Activated CD4-positive, alpha-beta T cell treated with anti-CD3 and anti-CD28 coated beads, Interleukin-2, amount 50 U/mL, for 24 hours (primary cell): Measurements from ENCODE around the gene DCAF4.
"Not testable (repeated sequence)": the region's sequence is repeated elsewhere in the genome, so short reads cannot be mapped to it uniquely, and the experiment has no call there.

Experiments used
- DNase-seq, 2 donors: peaks; one replicate each; pipeline ENCODE4 v3.0.0-alpha.2; 2020; ENCODE audit warnings: low read depth in 1 of 2, low spot score in 1 of 2

DCAF4 gene

DNA sequence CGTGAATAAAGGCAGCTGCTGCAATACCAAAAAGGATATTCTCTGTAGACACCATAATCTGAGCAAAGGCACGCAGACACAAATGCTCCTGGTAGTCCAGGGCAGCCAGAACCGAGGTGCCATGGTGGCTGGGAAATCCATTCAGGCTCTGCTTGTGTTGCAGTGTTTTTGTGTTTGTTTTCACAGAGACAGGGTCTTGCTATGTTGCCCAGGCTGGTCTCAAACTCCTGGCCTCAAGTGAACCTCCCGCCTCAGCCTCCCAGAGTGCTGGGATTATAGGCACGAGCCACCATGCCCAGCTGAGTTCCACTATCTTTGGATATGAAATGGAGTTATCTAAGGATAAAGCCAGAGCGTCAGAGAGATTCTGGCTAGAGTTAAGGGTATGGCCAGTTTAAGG lies 39.8 kb downstream of the DCAF4 start:
- no peak for DNase-seq

DNA sequence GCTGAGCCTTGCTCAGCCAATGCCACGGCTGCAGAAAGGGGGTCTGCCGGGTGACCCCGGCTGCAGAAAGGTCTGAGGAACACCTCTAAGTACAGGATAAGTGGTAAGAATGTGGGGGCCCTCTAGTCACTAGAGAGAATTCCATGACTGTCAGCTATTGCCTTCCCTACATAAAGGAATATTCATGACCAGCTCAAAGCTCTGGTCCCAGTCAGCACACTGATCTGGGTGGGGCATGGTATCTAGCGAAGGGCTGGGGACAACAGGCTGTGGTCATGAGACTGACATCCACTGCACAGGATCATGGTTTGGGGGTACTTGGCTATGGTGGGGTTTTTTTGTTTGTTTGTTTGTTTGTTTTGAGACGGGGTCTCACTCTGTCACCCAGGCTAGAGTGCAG lies 42.1 kb downstream of the DCAF4 start:
- DNase-seq: no peak

DNA sequence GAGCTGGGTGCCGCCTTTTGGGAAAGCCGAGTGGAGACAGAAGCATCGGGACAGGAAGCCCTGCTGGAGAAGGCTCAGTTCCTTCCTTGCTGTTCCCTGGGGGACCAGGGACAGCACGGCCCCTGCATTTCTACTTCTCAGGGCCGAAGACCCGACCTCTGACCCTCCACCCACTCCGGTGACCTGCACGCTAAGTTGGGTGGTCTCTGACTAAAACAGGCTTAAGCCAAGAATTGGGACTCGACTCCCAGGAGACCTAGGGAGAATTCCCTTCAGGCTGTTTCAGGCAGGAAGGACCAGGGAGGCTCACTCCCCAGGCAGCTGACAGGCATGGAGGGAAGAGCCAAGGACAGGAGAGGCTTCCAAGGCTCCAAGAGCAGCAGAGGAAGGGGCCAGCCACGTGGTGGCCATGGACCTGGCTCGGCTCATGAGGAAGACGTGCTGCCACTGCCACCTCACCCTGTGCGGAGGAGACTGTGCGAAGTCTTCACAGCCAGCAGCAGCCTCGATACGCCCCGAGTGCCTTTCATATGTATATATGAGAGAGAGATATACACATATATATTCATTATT lies 43.9 kb downstream of the DCAF4 start:
- DNase-seq: no peak

DNA sequence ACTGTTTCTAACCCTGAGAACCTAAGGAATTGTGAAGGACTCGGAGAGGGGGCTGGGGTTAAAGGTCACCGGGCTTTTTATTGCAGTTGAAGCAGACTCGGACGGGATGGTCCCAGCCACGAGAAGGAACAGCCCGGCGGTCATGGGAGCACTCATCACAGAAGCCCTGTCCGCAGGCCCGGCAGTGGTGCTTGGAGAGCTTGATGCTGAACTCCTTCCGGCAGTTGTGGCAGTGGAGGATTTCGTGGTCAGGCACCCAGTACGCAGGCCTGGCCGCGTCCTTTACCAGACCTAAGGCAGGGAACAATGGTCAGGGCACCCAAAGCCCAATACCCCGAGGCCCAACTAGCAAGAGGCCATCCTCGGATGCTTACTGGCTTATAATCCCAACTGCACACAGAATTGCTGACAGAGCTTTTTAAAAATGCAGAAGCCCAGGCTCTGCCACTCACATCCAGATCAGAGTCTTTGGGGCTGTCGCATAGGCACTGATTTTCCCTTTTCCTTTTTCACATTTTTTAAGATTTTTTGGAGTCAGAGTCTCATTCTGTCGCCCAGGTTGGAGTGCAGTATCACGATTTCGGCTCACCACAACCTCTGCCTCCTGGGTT lies 44.7 kb downstream of the DCAF4 start:
- DNase-seq: no peak

DNA sequence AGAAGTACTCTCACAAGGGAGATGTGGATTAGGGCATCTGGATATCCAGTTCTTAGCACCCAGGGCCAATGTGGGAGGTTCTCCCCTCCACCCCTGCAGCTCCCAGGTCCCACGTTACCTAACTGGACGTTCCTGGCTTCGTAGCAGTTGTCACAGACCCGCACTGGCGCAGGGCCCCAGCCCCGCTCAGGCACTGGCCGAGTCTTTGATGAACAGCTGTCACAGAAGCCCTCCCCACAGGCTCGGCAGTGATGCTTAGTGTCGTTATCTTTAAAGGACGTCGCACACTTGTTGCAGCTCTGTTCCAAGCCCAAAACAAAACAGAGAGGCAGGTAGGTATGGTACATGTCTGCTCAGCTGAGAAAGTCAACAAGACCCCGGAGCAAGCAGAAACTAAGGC lies 48.4 kb downstream of the DCAF4 start:
- DNase-seq: no peak

DNA sequence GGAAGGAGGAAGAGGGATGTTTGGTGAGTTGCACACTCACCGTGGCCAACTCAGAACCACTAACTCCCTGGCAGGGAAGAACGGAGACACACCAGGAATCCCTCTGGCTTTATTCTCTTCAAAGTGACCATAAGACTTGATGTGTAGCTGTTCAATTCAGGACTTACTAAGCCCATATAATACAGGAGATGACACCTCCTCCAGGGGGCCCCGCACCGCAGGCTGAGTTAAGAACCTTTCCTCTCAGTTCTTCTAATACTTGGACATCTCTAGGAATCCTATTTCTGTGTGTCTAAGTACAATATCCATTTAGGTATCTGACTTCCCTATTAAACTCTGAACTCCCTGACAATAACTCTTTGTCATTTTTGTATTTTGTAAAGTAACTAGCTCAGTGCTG lies 49.5 kb downstream of the DCAF4 start:
- no peak for DNase-seq

DNA sequence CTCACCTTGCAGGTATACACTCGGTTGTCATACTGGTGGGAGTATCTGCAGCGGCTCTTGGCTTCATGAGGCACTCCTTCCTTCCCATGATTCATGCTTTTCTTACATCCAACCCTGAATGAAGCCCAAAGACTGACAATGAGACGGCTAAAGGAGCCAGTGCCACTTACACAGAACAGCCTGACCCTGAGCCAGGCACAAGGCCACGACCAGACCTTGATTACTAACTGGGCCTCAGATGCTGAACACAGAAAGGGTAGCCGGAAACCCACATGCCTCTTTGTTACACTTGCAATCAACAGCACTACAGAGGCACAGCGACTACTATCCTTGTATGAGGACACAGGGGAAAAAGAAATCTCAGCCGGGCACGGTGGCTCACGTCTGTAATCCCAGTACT lies 52.6 kb downstream of the DCAF4 start:
- DNase-seq: no peak

DNA sequence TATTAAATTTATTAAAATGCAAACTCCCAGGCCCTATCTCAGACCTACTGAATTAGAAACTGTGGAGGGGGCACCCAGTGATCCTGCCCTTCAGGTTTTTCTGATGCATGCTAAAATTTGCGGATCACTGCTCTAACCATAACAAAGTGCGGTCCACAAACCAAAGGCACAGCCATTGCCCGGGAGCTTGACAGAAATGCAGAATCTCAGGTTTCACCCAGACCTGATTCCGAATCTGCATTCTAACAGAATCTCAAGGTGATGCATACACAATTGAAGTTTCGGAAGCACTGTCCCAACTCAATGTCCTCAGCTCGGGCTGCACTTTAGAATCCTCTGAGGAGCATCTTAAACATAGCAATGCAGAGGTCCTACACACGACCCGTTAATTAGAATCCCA lies 54.6 kb downstream of the DCAF4 start:
- DNase-seq: no peak

DNA sequence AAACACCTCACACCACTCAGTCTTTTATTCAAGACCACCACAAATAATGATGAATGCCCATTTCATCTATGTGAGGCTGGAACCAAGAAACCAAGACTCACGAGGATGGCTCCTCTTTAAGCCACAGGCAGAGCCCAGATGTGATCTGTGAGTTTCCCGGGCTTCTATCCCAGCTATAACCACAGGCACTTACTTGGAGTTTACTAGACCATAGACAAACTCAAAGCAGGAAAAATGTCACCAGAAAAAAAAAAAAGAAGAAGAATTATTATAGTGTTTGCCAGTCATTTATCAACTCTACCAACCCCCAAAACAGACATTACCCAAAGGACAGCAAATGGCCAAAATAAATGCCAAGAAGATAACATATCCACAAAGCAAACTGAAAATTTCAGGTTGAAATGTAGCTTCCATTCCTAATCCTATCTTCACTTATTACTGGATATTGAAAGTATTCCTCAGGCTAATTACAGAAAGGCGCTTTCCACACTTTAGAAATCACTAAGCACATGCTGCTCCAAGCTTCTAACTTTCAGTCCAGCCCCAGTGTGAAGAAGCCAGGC lies 56.0 kb downstream of the DCAF4 start:
- no peak for DNase-seq

DNA sequence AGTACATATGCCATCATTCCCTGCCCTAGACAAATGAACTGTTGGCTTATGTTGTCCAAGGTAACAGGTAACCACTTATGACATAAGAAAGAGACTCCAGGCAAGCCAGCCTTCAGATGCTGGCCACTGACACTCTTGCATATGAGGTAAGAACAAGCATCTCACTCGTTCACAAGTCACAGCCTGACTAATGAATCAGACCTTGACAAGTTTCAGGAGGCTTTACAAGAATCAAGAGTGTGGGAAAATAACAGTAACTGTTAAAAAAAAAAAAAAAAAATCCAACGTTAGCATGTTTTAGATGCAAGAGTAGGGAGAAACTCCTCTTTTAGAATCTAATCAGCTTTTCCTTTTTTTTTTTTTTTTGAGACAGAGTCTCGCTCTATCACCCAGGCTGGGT lies 60.0 kb downstream of the DCAF4 start:
- no peak for DNase-seq

DNA sequence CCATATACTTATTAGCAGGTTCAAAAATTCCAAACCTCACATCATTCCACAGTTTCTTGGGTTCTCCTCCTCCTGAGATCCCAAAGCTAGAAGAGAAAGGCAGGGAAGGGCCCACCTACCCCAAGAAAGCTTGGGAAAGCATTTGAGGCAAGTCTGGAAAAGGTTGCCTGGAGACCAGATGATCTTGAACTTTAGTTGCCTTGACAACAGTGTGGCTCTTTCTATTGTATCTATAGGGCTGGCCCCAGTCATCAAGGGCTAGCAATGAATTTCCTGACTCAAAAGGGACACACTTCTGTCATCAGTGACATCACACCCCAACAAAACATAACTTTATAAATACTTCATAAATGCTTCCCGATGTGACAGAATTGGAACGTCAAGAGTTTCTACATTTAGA lies 60.6 kb downstream of the DCAF4 start:
- no peak for DNase-seq

DNA sequence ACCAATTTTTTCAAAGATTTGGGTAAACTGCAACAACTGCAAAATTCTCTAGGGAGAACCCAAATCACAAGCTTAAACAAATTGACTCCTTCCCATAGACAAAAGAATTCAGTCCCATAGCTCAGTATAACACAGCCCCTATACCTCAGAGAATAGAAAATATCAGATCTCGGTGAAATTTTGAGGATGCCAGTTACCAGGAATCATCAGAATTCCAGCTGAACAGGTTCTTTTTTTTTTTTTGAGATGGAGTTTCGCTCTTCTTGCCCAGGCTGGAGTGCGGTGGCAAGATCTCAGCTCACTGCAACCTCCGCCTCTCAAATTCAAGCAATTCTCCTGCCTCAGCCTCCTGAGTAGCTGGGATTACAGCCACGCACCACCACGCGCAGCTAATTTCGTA lies 63.9 kb downstream of the DCAF4 start:
- DNase-seq: no peak

DNA sequence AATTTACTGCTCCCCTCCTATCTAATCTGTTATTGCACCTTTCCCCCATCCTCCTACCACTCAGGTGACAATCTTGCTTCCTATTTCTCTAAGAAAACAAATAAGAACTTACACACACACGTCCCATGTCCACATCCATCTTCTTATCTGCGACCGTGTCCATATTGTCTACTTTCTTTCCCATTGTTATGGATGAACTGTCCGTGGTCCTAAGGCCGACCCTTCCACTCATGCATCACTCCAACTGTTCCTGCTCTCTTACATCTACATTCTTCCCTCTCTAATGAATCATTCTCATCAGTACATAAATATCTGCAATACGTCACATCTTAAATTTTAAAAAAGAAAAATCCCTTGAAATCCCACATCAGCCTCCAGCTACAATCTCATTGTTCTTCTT lies 70.7 kb downstream of the DCAF4 start:
- no peak for DNase-seq

DNA sequence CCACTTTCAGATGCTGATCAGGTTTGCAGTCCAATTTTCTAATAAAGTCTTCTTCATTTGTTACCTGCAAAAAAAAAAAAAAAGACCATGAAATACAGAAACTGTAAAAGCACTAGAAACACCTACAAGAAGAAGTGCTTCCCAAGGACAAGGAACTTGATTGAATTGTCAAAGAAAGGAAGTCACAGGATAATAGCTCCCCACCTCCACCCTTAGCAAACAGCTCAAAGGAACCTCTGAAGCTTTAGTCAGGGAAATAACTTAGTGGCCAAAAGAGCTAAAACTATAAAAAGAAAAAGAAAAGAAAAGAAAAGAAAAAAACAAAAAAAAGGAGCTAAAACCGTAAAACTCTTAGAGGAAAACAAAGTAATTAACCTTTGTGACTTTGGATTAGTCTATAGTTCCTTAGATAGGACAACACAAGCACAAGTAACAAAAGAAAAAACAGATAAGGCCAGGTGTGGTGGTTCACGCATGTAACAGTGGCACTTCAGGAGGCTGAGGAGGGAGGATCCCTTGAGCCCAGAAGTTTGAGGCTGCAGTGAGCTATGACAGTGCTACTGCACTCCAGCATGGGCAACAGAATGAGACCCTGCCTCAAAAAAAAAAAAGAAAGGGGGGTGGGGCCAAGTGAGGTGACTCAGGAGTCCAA lies 72.1 kb downstream of the DCAF4 start:
- no peak for DNase-seq

DNA sequence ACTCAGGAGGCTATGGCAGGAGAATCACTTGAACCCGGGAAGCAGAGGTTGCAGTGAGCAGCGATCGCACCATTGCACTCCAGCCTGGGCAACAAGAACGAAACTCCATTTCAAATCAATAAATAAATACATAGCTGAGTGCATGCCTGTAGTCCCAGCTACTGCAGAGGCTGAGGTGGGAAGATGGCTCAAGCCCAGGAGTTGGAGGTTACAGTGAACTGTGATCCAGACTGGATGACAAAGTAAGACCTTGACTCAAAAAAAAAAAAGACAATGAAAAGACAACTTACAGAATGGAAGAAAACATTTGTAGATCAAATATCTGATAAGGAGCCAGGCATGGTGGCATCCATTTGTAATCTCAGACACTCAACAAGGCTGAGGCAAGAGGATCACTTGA lies 73.1 kb downstream of the DCAF4 start:
- DNase-seq: no peak

DNA sequence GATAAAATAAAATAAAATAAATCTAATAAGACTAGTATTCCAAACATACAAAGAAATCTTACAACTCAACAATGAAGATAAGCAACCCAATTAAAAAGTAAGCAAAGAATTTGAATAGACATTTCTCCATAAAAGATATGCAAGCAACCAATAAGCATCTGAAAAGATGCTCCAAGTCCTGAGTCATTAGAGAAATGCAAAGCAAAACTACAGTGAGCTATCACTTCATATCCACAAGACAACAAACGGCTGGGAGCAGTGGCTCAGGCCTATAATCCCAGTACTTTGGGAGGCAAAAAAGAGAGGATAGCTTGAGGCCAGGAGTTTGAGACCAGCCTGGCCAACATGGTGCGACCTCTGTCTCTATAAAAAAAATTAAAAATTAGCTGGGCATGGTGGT lies 73.8 kb downstream of the DCAF4 start:
- no peak for DNase-seq

DNA sequence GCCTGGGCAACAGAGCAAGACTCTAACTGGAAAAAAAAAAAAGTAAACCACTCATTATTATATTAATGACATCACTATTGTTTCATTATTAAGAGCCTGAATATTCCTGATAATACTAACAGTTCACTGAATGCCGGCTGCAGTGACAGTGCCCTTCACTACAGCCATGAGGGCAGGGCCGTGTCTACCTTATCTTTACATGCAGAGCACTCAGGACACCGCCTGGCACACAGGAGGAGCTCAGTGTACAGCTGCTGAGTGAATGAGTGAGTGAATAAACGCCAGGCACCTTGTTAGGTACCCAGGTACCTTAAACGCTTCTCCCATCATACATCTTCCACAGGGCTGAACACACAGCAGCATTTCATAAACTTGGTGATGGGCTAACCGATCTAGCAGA lies 77.4 kb downstream of the DCAF4 start:
- DNase-seq: no peak

DNA sequence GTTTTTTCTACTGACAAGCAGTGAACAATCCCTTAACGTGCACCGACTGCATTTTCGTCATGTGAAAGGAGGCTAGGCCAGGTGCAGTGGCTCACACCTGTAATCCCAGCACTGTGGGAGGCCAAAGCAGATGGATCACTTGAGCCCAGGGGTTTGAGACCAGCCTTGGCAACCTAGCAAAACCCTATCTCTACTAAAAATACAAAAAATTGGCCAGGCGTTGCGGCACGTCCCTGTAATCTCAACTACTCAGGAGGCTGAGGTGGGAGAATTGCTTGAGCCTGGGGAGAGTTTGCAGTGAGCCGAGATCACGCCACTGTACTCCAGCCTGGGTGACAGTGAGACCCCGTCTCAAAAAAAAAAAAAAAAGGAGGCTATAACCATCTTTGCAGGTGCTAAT lies 78.4 kb downstream of the DCAF4 start:
- DNase-seq: not testable (repeated sequence)

DNA sequence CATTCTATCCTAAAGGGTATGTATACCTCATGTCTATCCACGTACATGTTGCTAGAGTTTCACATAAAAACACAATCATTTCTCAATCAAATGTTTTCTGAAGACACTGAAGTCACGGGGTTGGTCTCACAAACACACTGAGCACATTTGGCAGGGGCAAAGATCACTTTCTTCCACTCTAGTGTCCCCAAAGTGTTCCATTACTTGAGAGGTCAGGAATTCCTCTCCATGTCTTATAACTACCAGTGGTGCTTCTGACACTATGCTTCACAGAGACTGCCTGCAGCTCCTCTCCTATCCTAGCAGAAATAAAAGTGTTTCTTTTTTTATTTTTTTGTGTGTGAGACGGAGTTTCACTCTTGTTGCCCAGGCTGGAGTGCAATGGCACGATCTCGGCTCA lies 81.6 kb downstream of the DCAF4 start:
- DNase-seq: no peak

DNA sequence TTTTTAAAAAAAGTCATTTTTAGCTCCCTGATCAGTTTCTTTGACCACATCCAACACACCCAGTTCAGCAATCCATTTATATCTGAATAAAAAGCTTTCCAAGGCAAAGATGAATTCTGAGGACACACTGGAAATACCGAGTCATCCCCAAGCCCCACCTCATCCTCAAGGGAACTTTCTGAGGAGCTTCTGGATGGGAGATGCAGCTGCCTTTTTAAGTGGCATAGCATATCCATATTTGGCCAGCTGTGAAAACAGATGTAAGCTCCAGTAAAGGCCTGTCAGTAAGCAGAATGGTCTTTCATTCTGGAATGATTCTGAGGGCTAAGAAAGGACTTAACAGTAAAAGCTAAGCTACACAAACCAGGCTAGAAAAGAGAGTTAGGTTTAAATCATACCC lies 82.2 kb downstream of the DCAF4 start:
- no peak for DNase-seq
